Stimulated activated CD4-positive, alpha-beta T cell treated with anti-CD3 and anti-CD28 coated beads, Interleukin-2, amount 100 ng/mL, for 4 hours (primary cell): ENCODE data around the gene KCNB1.
"Not testable (repeated sequence)": the region's sequence is repeated elsewhere in the genome, so short reads cannot be mapped to it uniquely, and the experiment has no call there.

Source experiments
- DNase-seq: peaks from one replicate; pipeline ENCODE4 v3.0.0-alpha.2; 2020; ENCODE audit warnings: low read depth

KCNB1 gene

DNA sequence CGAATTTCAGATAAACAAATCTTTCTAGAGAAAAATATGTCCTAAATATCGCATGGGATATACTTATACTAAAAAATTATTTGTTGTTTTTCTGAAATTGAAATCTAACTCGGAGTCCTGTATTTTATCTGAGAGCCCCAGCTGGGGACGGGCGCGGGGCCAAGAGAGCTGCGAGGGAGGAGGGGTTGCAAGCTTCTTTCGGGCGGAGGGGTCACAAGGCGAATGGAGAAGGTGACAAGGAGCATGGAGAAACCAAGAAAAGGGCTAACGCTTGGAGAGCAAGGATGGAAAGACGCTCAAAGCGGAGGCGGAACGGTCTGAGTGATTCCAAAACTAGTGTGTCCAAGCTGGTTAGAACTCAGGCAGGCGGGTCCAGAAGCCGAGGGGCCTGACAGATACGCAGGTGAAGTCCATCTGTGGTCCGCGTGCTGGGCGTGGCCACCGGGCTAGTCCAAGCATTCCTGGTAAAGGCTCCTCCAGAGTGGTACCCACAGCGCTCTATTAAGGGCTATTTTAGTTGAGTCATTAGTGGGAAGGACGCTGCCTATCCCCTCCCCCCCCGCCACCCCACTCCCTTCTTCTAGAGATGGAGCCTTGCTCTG lies 163.2 kb downstream of the KCNB1 start:
- no peak for DNase-seq

- no peak for DNase-seq
These were observed 163.8 kb downstream of the KCNB1 start for GRCh38 chr20:49318430-49319207.

DNA sequence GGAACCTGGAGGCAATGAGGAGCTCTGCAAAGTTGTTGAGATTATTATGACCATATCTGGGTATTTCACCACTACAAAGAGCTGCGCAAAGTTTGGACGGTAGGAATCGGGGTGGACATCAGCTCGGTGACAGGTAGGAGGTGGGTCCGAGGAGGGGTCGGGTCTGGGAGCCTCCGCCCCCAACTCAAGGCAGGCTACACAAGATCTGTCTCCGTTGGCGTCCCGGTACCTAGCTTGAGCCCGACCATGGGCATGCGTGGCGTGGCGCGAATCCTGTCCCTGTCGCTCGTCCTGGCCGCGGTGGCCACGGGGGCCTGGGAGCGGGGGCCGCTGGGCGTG lies 164.4 kb downstream of the KCNB1 start:
- no peak for DNase-seq

DNA sequence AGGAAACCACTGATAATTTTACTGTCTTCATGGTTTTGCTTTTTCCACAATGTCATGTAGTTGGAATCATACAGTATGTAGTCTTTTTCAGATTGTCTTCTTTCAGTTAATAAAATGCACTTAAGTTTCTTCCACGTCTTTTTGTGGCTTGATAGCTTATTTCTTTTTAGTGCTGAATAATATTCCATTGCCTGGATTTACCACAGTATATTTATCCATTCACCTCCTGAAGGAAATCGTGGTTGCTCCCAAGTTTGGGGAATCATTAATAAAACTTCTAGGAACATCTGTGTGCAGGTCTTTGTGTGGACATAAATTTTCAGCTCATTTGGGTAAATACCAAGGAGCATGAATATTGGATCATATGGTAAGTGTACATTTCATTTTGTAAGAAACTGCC lies 165.8 kb downstream of the KCNB1 start:
- no peak for DNase-seq

GRCh38 chr20:49315580-49315979 lies 166.9 kb downstream of the KCNB1 start:
- DNase-seq = no peak

- not testable (repeated sequence) for DNase-seq
These were observed 168.4 kb downstream of the KCNB1 start for GRCh38 chr20:49314052-49314451.
